HCT116 (cell line): ENCODE results near the gene PNPLA2. TPM values are rescaled to one million over a fixed set of nuclear protein-coding genes. Genes with fewer than 3 reads are reported as not detected.

Experiments used
- ATAC-seq: fragments of 200-7000 bp; cut with Tn5 transposase; 2 replicates; pipeline ENCODE4 v1.9.1; 2020; ENCODE audit warnings: mild to moderate bottlenecking, moderate library complexity
- BruUV-seq: library from RNA; stranded (reverse); fragments of 400-500 nt; replicated peaks from 2 replicates; lab custom pipeline; 2021; lab: Mats Ljungman, UMichigan
- CTCF ChIA-PET: fragments of 300-600 bp; sonication (Branson Sonifier 250); formaldehyde crosslinking; loops from one replicate; lab custom pipeline; 2021; ENCODE audit warnings: antibody characterized with exemption; lab: Charles Lee
- POLR2A ChIA-PET: fragments of 300-600, 350-600 bp; sonication (Branson Sonifier 250); formaldehyde crosslinking; loops from one replicate; lab custom pipeline; 2021; ENCODE audit warnings: antibody characterized with exemption; lab: Charles Lee
- RAD21 ChIA-PET, 2 experiments: fragments of 300-600 bp; sonication (Branson Sonifier 250); formaldehyde crosslinking; loops; one replicate each; lab custom pipeline; 2023; ENCODE audit warnings: low total read pairs in 2 of 2; ENCODE audit not compliant: uncharacterized antibody in 2 of 2, unreplicated experiment in 2 of 2, low non-redundant PET in 1 of 2; lab: Charles Lee
- DNase-seq: peaks from one replicate; pipeline ENCODE4 v3.0.0-alpha.2; 2010; ENCODE audit warnings: low read depth, low spot score
- H2AFZ ChIP-seq: fragments of 200-600 bp; shearing (Covaris generic), sonication (generic); 2 replicates; pipeline ENCODE4 v1.6.1; 2017; ENCODE audit warnings: low read depth, mixed run types, mixed read lengths, antibody characterized with exemption, low read length; ENCODE audit not compliant: poor library complexity, severe bottlenecking
- H3K27ac ChIP-seq: 2 replicates; pipeline ENCODE4 v1.5.1; 2012; ENCODE audit warnings: low read depth, low read length
- H3K27me3 ChIP-seq: fragments of 200-600 bp; sonication (generic); 2 replicates; pipeline ENCODE4 v1.6.1; 2016; ENCODE audit warnings: mixed run types, low read length, mixed read lengths; ENCODE audit not compliant: insufficient read depth
- H3K36me3 ChIP-seq, 2 experiments: fragments of 200-500 bp in 1 of 2; fragments of 200-600 bp in 1 of 2; sonication (Bioruptor generic) in 1 of 2; sonication (generic) in 1 of 2; 2 replicates each; pipeline versions ENCODE4 v1.5.1 to v1.6.1; 2014 to 2016; ENCODE audit warnings: low read length in 2 of 2, inconsistent platforms in 1 of 2, mixed read lengths in 1 of 2, mixed run types in 1 of 2; ENCODE audit not compliant: insufficient read depth in 2 of 2, control insufficient read depth in 1 of 2
- H3K4me1 ChIP-seq, 2 experiments: fragments of 200-600 bp in 1 of 2; sonication (generic) in 1 of 2; 2 replicates each; pipeline versions ENCODE4 v1.5.1 to v1.6.1; 2012 to 2017; ENCODE audit warnings: low read length in 2 of 2, inconsistent platforms in 1 of 2, mild to moderate bottlenecking in 1 of 2, mixed read lengths in 1 of 2, mixed run types in 1 of 2, moderate library complexity in 1 of 2; ENCODE audit not compliant: insufficient read depth in 2 of 2, control insufficient read depth in 1 of 2
- H3K4me2 ChIP-seq: fragments of 200-600 bp; sonication (generic); 2 replicates; pipeline ENCODE4 v1.6.1; 2017; ENCODE audit warnings: mixed run types, low read length, mixed read lengths
- H3K4me3 ChIP-seq, 2 experiments: fragments of 200-600 bp in 1 of 2; sonication (generic) in 1 of 2; replicated peaks in 1 of 2; 2 replicates each; pipeline ENCODE4 v1.5.1; 2011 to 2016; ENCODE audit warnings: low read length in 2 of 2, control low read depth in 1 of 2, low read depth in 1 of 2, mild to moderate bottlenecking in 1 of 2, mixed read lengths in 1 of 2, mixed run types in 1 of 2
- H3K79me2 ChIP-seq: fragments of 200-600 bp; sonication (generic); 2 replicates; pipeline ENCODE4 v1.6.1; 2017; ENCODE audit warnings: mild to moderate bottlenecking, mixed run types, low read length, moderate library complexity, mixed read lengths; ENCODE audit not compliant: insufficient read depth
- H3K9ac ChIP-seq: fragments of 200-600 bp; sonication (generic); 2 replicates; pipeline ENCODE4 v1.6.1; 2016; ENCODE audit warnings: low read length, mixed read lengths
- H3K9me2 ChIP-seq: fragments of 200-600 bp; sonication (generic), shearing (Covaris generic); 2 replicates; pipeline ENCODE4 v1.6.1; 2017; ENCODE audit warnings: mixed run types, mild to moderate bottlenecking, moderate library complexity; ENCODE audit not compliant: insufficient read depth
- H3K9me3 ChIP-seq, 2 experiments: fragments of 200-500 bp in 1 of 2; fragments of 200-600 bp in 1 of 2; sonication (Bioruptor generic) in 1 of 2; sonication (generic) in 1 of 2; 2 replicates each; pipeline ENCODE4 v1.6.1; 2014 to 2017; ENCODE audit warnings: low read length in 2 of 2, mixed read lengths in 2 of 2, inconsistent platforms in 1 of 2, low read depth in 1 of 2, mild to moderate bottlenecking in 1 of 2, mixed run types in 1 of 2, moderate library complexity in 1 of 2; ENCODE audit not compliant: control insufficient read depth in 1 of 2, insufficient read depth in 1 of 2
- H4K20me1 ChIP-seq: fragments of 200-600 bp; sonication (generic), shearing (Covaris generic); 2 replicates; pipeline ENCODE4 v1.6.1; 2017; ENCODE audit warnings: mixed run types, mild to moderate bottlenecking, moderate library complexity; ENCODE audit not compliant: insufficient read depth
- CBX3 ChIP-seq: IDR thresholded peaks from 2 replicates; pipeline ENCODE4 v1.6.1; 2012; ENCODE audit warnings: low read depth
- CEBPB ChIP-seq: IDR thresholded peaks from 2 replicates; pipeline ENCODE4 v1.6.1; 2012; ENCODE audit warnings: low read depth
- CTCF ChIP-seq, 3 experiments: fragments of 200-600 bp in 1 of 3; sonication (generic) in 1 of 3; IDR thresholded peaks in 2 of 3; conservative IDR thresholded peaks in 1 of 3; 2 replicates each; pipeline ENCODE4 v1.5.1; 2012 to 2017; ENCODE audit warnings: low read depth in 2 of 3, low read length in 2 of 3, antibody characterized with exemption in 1 of 3, borderline replicate concordance in 1 of 3, control low read depth in 1 of 3, mild to moderate bottlenecking in 1 of 3, mixed read lengths in 1 of 3, mixed run types in 1 of 3, moderate library complexity in 1 of 3; ENCODE audit not compliant: insufficient read depth in 1 of 3
- EGR1 ChIP-seq: IDR thresholded peaks from 2 replicates; pipeline ENCODE4 v1.6.1; 2012; ENCODE audit warnings: low read depth
- EZH2 ChIP-seq: fragments of 200-600 bp; sonication (generic); IDR thresholded peaks from 2 replicates; pipeline ENCODE4 v1.6.1; 2017; ENCODE audit warnings: antibody characterized with exemption, mixed run types
- EZH2phosphoT487 ChIP-seq: fragments of 200-600 bp; IDR thresholded peaks from 2 replicates; pipeline ENCODE4 v1.6.1; 2018; ENCODE audit warnings: antibody characterized with exemption, borderline replicate concordance
- JUND ChIP-seq: IDR thresholded peaks from 2 replicates; pipeline ENCODE4 v1.6.1; 2012
- POLR2AphosphoS5 ChIP-seq: IDR thresholded peaks from 2 replicates; pipeline ENCODE4 v1.6.1; 2011; ENCODE audit warnings: mild to moderate bottlenecking, low read depth, low read length, moderate library complexity
- RAD21 ChIP-seq: IDR thresholded peaks from 2 replicates; pipeline ENCODE4 v1.6.1; 2012; ENCODE audit warnings: low read depth, mild to moderate bottlenecking
- SRF ChIP-seq: IDR thresholded peaks from 2 replicates; pipeline ENCODE4 v1.6.1; 2012; ENCODE audit warnings: low read depth
- YY1 ChIP-seq: IDR thresholded peaks from 2 replicates; pipeline ENCODE4 v1.6.1; 2011; ENCODE audit warnings: low read length, low read depth, moderate library complexity, mild to moderate bottlenecking; ENCODE audit not compliant: insufficient replicate concordance; ENCODE audit errors: extremely low read depth
- ZBTB33 ChIP-seq: IDR thresholded peaks from 2 replicates; pipeline ENCODE4 v1.6.1; 2011; ENCODE audit warnings: mild to moderate bottlenecking, low read length, moderate library complexity; ENCODE audit not compliant: insufficient replicate concordance; ENCODE audit errors: extremely low read depth
- ZFX ChIP-seq: fragments of 450-650 bp; IDR thresholded peaks from 2 replicates; pipeline ENCODE4 v1.6.1; 2017
- intact Hi-C: fragments of 100-400 bp; cut with micrococcal nuclease; formaldehyde crosslinking; loops from 2 replicates; pipeline ENCODE4 v1.10.0; 2022
- total RNA-seq: library from RNA; stranded (reverse); gene quantifications from one replicate; pipeline ENCODE4 v1.2.1, GENCODE V29; 2021; ENCODE audit not compliant: unreplicated experiment

The PNPLA2 gene
- total RNA-seq, 1 experiment from 2014 or later = 124 TPM

GRCh38 chr11:867856-868358 is 49.2 kb downstream of the PNPLA2 start (continued):
- no peak for TF ChIP-seq CEBPB
- TF ChIP-seq ZBTB33 = no peak
- no peak for TF ChIP-seq SRF
- TF ChIP-seq YY1 = no peak

GRCh38 chr11:868394-868793 is 49.7 kb downstream of the PNPLA2 start:
- ChIA-PET RAD21 (no interaction called here), CTCF (interaction anchor here (2.0 kb wide), 1 partner anchor 12 kb away, joined by 8 read pairs; no protein-coding TSS in a partner anchor), POLR2A (no interaction called here)
- DNase-seq (no peak), ATAC-seq (no peak)
- H3K4me2 ChIP-seq = no peak overlapping the region
- no peak overlapping the region for H3K9ac ChIP-seq
- no peaks in the 10 kb centered on the region for H3K9me3 ChIP-seq
- no peaks in the 10 kb centered on the region for H3K27me3 ChIP-seq
- no peak overlapping the region for H2AFZ ChIP-seq
- H3K4me1 ChIP-seq = peaks cover 0 to 35% of the 10 kb centered on the region in 2 experiments; a peak in 2 of 4 replicates
- H3K36me3 ChIP-seq = no peaks in the 10 kb centered on the region
- TF ChIP-seq JUND (no peak), EGR1 (no peak), EZH2 (no peak), CTCF (IDR thresholded peaks at IDR 0.05 in 2 of 3, conservative IDR thresholded peaks at IDR 0.05 in 1 of 3; ENCODE audit: borderline replicate concordance in 1 of 3, insufficient read depth in 1 of 3, low read depth in 2 of 3, low read length in 2 of 3) (no peak), CBX3 (no peak), ZFX (no peak), POLR2AphosphoS5 (no peak), EZH2phosphoT487 (no peak), RAD21 (no peak), SRF (no peak)
- no peak overlapping the region for H3K27ac ChIP-seq
- no TSS peak for BruUV-seq
- no peaks in the 10 kb centered on the region for H4K20me1 ChIP-seq
- H3K79me2 ChIP-seq = no peaks in the 10 kb centered on the region
- no peak overlapping the region for H3K4me3 ChIP-seq
- intact Hi-C loops = no loop called here
- no peaks in the 10 kb centered on the region for H3K9me2 ChIP-seq
